Posterior vena cava (tissue), 2 donors: ENCODE results near the gene TMEM255B. TPM values are rescaled to one million over a fixed set of nuclear protein-coding genes. Genes with fewer than 3 reads are reported as not detected.
A peak's percentile ranks its signal among the peaks of the same experiment; 100 is the strongest.

Experiments
- DNase-seq: peaks from one replicate; pipeline ENCODE4 v3.0.0-alpha.2; 2020; ENCODE audit warnings: low spot score
- intact Hi-C, 2 donors: fragments of 100-400 bp; cut with DNase I; formaldehyde crosslinking; loops; one replicate each; pipeline versions ENCODE4 v1.14.1 to v1.14.2; 2022 to 2023
- total RNA-seq, 2 donors: library from RNA; stranded (reverse); fragmentation: NEBNext Ultra II Directional; extraction: Animal tissue kit (Norgen Biotek cat#: 25700); gene quantifications; one replicate each; pipeline ENCODE4 v1.2.1, GENCODE V29; 2021
- donor health status: DM: yes; HTN: yes; CAD: no.
- donor health status: DM: yes; HTN: yes; CAD: no.

The TMEM255B gene
- total RNA-seq, 2 donors from 2014 or later: 20.2 to 22.9 TPM

- intact Hi-C loops: no loop called here
- DNase-seq: no peak
Measured at GRCh38 chr13:113834496-113835200, 75.6 kb downstream of the TMEM255B start.

- DNase-seq: no peak
- intact Hi-C loops: no loop called here
Measured at GRCh38 chr13:113835461-113836270, 76.6 kb downstream of the TMEM255B start.

- no peak for DNase-seq
- intact Hi-C loops: no loop called here
Measured at GRCh38 chr13:113836768-113837559, 77.9 kb downstream of the TMEM255B start.

GRCh38 chr13:113837560-113838355 is 78.7 kb downstream of the TMEM255B start:
- DNase-seq: peak; percentile 98
- intact Hi-C loops: no loop called here

GRCh38 chr13:113838711-113839201 is 79.7 kb downstream of the TMEM255B start:
- no peak for DNase-seq
- intact Hi-C loops: no loop called here

GRCh38 chr13:113839536-113840204 is 80.6 kb downstream of the TMEM255B start:
- DNase-seq: no peak
- intact Hi-C loops: no loop called here

- peak; percentile 81 for DNase-seq
- intact Hi-C loops: no loop called here
Measured at GRCh38 chr13:113840541-113841352, 81.7 kb downstream of the TMEM255B start.

- intact Hi-C loops: no loop called here
- no peak for DNase-seq
Measured at GRCh38 chr13:113841353-113841650, 82.3 kb downstream of the TMEM255B start.

- intact Hi-C loops: no loop called here
- peak; percentile 67 for DNase-seq
Measured at GRCh38 chr13:113842336-113843062, 83.5 kb downstream of the TMEM255B start.

GRCh38 chr13:113843063-113843654 is 84.1 kb downstream of the TMEM255B start:
- intact Hi-C loops: no loop called here
- peak; percentile 74 for DNase-seq

GRCh38 chr13:113843864-113844556 is 85.0 kb downstream of the TMEM255B start:
- intact Hi-C loops: no loop called here
- DNase-seq: peak; percentile 68

GRCh38 chr13:113845055-113845454 is 86.0 kb downstream of the TMEM255B start:
- intact Hi-C loops: loop anchor here in 1 of 2 donors (1.0 kb wide), 1 partner anchor 39 kb away; no protein-coding TSS in a partner anchor
- peak; percentile 81 for DNase-seq

GRCh38 chr13:113845723-113846635 is 87.0 kb downstream of the TMEM255B start:
- intact Hi-C loops: loop anchor here in 1 of 2 donors (1.0 kb wide), 1 partner anchor 38 kb away; no protein-coding TSS in a partner anchor
- DNase-seq: peak; percentile 62

- intact Hi-C loops: no loop called here
- DNase-seq: peak; percentile 64
Measured at GRCh38 chr13:113846636-113847318, 87.8 kb downstream of the TMEM255B start.
